GM21717 (cell line): Measurements from ENCODE around the gene MGAT4A.
A peak's percentile ranks its signal among the peaks of the same experiment; 100 is the strongest.
"Not testable (repeated sequence)": the region's sequence is repeated elsewhere in the genome, so short reads cannot be mapped to it uniquely, and the experiment has no call there.

Experiments
- ATAC-seq: cut with Tn5 transposase; IDR thresholded peaks from one replicate; pipeline ENCODE4 v1.9.1; 2021; ENCODE audit warnings: mild to moderate bottlenecking, moderate library complexity; ENCODE audit not compliant: unreplicated experiment

The MGAT4A gene

DNA sequence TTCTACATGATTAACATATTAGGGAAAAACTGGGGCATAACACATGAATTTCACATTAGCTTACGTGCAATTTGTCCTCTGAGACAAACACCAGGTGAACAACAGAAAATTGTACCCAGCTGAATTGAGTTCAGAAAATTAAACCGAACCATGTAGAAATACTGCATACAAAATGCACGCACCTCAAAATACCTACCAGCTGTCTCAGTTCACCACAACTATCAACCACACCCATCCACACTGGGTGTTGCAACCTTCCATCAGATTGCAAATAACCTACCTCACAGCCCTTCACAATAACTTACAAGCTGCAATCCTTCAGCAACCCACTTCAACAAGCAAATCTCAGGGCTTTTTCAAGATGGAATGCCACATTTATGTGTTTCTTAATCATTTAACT, 66.6 kb downstream of the MGAT4A start:
- ATAC-seq, result no peak

DNA sequence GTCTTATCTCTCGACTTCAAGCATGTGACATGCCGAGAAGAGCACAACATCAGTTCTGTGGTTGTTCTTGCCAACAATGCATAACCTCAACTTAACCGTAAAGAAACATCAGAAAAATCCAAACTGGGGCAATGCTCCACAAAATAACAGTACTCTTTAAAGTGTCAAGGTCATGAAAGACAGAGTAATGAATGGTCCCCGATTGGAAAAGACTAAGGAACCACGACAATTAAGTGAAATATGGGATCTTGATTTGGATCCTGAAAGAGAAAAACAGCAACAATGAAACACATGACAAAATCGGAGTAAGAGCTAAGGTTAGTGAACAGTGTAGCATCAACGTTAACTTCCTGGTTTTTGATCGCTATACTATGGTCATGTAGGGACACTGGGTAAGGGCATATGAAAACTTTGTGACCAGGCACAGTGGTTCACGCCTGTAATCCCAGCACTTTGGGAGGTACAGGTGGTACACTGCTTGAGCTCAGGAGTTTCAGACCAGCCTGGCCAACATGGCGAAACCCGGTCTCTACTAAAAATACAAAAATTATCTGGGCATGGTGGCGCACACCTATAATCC, 67.3 kb downstream of the MGAT4A start:
- ATAC-seq, result no peak

DNA sequence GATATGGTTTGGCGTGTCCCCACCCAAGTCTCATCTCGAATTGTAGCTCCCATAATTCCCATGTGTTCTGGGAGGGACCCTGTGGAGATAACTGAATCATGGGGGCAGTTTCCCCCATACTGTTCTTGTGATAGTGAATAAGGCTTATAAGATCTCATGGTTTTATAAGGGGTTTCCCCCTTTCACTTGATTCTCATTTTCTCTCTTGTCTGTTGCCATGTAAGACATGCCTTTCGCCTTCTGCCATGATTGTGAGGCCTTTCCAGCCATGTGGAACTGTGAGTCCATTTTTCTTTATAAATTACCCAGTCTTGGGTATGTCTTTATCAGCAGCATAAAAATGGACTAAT, 71.5 kb downstream of the MGAT4A start:
- not testable (repeated sequence) for ATAC-seq

DNA sequence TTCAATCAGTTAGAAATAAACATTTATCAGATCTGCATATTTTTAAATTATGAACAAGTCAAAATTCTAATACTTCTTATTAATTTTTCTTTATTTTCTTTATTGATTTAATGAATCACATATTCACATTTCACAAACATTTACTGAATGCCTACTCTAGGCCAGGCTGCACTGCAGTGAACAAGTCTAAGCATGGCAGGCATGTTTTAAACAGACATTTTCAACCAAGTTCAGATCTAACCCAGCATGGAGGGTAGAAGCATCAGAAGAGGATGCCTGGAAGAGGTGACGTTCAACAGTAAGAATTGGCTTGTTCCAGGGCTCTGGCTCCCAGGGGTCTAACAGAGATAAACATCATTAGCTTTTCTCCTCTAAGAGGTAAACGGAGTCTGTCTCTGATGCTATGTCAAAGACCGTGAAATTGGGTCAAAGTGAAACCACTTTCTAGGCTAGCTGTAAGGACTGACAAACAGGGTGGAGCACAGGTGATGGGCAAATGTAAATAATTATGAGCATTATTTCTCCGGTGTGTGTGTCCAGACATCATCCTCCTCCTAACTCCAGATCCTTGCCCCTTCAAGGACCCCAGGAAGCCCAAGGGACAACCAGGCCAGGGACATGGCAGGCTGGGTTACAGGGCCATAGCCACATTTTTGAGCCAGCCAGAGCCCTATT, 72.0 kb downstream of the MGAT4A start:
- no peak for ATAC-seq

DNA sequence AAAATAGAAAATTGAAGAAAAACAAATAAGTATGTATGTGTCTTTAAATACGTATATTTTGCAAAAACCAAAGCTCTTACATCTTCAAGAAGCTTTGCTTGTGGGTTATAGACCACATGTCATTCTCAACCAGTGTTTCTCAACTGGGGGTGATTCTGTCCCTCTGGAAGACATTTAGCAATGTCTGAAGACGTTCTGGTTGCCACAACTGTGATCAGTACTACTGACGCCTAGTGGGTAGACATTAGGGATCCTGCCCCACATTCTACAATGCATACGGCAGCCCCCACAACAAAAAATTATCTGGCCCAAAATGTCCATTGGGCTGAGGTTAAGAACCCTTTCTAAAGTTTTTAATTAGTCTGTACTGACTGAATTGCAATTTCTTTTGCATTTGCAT, 74.1 kb downstream of the MGAT4A start:
- ATAC-seq, result no peak

DNA sequence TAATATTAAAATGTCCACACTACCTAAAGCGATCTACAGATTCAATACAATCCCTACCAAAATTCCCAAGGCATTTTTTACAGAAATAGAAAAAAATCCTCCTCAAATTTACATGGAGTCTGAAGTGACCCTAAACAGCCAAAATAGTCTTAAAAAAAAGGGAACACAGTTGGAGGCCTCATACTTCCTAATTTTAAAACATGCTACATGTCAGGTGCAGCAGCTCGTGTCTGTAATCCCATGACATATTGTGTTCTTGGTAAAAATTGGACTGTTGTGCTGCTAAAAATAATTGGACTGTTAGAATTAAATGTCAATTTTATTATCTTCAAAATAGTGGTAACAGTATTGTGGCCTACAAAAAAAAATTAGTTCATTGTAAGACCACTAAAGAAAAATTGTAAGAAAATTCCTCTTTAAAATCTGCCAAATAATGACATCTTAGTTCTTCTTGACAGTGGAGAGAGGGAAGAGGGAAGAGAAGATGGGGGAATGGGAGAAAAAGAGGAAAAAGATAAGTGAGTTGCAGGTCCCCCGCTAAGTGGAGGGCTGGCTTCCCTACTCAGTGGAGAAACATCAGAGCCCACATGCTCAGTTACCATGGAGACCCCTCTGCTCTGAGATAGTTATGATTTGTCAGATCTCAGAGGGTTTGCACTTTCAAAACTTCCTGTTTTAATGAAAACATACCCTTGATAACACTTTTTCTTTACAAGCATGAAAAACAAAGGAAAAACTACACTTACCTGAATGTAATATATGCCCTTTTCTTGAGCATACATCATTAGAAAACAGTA, 76.0 kb downstream of the MGAT4A start:
- ATAC-seq, result no peak

DNA sequence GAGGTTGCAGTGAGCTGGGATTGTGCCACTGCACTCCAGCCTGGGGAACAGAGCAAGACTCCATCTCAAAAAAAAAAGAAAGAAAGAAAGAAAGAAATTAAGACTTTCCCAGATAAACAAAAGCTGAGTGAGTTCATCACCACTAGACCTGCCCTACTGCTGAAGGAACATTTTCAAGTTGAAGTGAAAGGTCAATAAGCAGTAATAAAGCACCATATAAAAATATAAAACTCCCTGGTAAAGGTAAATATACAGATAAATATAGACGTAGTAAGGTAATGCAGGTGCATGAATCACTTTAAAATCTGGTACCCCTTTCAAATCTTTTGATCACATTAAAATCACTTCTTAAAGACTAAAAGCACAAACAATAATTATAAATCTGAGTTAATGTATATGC, 79.9 kb downstream of the MGAT4A start:
- no peak for ATAC-seq

DNA sequence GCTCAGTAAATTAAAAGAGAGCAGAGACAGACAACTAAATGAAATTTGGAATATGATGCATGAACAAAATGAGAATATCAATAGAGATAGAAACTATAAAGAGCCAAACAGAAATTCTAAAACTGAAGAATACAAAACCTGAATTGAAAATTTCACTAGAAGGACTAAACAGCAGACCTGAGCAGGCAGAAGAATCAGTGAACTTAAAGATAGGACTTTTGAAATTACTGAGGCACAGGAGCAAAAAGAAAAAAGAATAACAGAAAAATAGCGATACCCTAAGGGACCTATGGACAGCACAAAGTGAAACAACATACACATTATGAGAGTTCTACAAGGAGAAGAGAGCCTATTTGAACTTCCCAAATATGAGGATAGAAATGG, 80.9 kb downstream of the MGAT4A start:
- no peak for ATAC-seq

DNA sequence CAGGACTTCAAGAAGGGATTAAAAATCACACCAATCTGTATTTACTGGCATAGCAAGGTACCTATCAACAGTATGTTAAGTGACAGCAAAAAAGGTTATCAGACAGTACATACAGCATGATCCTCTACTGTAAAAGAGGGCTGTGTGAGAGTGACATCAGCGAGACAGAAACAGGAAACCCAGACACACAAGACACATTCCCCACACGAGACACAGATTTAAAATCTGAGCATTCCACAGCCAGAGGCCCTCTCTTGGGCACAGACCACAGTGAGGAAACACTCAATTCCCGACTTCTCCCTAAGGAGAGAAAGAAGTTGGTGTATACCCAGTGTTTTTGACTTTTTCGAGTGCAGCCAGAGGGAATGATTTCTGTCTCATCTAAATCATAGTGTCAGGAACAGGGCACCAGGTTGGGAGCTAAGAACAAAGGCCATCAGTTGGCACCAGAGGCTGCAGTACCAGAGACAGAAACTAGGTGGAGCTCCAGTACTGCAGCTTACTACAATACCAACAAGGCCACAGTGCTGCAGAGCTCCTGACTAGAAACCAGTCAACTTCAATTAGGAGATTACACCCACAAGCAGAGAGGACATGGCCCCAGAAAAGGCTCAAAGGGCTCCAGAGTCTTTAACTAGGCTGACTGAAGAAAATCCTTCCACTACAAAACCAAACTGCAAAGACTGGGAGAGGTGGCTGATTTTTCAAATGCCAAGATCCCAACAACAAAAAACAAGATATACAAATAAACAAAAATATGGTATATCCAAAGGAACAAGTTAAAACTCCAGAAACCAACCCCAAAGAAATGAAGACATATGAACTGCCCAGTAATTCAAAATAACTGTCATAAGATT, 81.6 kb downstream of the MGAT4A start:
- no peak for ATAC-seq

DNA sequence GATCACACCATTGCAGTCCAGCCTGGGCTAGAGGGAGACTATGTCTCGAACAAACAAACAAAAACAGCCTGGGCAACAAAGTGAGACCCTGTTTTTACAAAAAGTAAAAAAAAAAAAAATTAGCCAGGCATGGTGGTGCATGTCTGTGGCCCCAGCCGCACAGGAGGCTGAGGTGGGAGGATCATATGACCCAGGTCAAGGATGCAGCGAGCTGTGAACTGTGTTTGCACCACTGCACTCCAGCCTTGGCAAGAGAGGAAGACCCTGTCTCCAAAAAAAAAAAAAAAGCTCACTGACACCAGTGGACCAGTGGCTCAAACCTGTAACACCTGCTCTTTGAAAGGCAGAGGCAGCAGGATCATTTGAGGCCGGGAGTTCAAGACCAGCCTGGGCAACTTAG, 82.5 kb downstream of the MGAT4A start:
- no peak for ATAC-seq

DNA sequence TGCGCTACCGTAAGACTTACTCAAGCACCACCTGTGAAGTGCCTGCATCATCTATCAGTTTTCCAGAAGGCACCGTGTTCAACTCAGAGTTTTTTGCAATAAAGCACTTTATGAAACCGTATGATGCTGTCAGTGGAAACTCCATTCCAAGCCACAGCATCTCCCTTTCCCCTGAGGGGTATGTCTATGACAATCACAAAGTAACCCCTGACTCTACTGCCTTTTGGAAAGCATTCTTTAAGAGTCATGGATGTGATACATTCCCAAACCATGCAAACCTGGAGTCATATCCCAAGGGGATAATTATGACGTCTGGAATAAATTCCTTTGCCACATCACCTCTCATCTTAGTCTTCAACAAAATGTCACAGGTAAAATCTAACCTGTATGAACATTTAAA, 83.3 kb downstream of the MGAT4A start:
- ATAC-seq, result no peak

DNA sequence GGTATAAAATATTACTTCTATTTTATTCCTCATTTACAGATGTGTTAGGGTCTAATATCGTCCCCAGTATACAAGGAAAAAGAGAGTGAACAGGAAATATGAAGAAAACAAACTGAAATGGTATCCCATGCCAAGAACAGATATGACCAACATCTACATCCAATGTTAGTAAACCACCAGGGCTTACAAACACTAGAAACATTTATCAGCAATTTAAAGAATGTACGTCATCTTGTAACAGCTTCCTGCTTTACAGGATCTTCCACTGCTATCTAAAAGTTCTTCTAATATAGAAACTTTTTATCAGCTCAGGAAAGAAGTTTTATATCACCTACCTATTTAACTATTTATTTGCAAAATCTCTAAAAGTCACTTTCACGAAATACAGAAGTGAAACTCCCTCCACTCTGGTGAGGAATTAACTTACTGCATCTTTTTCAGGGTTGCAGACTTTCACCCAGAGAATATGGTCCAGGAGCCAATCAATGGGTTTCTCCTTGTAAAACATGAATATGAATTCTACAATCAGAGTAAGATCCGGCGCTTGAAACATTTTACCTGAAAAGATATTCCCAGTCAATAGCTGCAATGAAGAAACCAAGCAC, 87.3 kb downstream of the MGAT4A start:
- ATAC-seq, result no peak

DNA sequence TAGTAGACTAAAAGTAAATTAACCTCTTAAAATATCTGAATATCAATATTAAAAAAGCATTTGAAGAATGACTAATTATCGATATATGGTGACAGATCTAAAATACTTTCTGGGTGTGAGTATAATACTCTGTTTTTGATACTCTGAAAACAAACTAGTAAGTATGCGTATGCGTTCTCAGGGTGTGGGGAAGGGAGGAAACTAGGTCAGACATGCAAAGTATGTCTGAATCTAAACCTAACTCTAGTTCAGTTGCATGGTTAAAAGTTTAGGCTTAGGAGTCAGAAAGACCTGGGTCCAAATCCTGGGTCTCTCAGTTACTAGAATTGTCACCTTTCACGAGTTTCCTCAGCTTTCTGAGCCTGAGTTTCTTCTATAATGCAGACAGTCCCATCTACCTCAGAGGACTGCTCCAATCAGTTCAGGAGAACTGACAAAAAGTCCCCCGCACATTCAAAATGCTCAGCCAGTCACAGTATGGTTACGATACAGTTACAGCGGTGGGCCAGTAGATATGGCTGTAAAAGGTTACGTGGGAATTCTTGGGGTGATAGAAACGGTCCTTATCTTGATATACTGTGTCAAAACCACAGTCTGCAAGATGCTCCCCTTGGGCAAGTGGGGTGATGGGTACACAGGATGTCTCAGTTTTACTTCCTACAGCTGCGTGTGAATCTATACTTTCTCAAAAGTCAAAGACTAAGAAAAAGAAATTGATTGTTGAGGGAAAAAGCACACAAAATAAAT, 93.4 kb downstream of the MGAT4A start:
- peak; percentile 74 for ATAC-seq

DNA sequence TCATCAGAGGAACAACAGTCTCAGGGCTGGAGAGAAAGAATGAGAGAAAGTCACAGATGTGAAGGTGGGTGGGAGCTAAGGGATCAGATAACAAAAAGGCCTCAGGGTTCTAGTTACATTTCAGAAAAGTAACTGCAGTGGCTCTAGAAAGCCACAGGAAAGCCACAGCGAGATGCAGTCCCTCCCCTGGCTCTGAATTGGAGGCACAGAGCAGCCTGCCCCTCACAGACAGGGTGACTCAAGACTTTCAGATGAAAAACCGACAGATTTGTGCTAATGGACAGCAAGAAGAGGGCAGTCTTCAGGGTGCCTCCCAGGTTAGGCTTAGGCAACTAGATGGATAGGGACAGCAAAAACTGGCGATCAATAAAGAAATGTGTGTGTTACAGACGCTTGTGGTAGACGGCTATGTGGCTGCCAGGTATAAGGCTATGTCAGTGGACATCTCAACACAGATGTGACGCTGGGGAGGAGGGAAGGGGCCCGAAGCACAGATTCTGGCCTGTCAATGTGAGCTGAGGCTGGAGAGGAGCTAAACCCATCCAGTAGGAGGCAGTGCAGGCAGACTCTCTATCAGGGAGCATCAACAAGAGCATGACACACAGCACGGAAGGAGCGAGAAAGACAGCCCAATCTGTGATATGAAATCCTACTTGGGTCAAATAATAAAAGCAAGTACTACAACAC, 96.4 kb downstream of the MGAT4A start:
- no peak for ATAC-seq

DNA sequence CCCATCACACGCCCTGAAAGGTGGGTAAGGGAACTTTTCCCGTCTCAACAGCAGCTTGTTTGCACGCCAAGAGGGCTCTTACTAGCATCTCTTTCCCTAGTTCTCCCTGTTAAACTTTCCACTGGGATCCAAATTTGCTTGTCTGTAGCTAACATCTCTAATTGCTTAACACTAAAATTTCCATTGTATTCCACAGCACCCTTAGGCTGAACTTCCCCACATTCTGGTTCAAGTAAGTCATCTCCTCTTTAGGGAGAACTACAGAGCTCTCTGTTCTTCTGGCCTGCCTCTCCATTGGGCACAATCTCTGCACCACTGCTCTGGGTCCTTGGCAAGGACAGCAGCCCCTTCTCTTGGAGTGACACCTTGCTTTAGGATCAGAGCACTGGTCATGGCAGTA, 98.6 kb downstream of the MGAT4A start:
- no peak for ATAC-seq

DNA sequence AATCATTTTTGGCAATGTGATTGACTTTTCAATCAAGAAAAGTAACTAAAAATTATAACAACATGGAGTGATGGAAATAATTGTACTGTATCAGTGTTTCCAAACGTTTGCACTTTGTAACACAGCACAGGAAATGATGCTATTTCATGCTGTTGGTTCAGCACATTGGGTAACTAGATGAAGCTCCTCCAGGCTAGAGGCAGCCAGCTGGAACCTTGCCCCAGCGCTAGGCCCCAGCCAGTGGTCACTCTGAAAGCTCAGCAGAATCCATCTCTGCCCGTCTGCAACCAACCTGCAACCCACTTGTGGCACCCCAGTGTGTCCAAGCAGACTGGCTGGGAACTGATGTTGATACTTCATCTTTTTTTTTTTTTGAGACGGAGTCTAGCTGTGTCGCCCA, 107.3 kb downstream of the MGAT4A start:
- ATAC-seq, result no peak

DNA sequence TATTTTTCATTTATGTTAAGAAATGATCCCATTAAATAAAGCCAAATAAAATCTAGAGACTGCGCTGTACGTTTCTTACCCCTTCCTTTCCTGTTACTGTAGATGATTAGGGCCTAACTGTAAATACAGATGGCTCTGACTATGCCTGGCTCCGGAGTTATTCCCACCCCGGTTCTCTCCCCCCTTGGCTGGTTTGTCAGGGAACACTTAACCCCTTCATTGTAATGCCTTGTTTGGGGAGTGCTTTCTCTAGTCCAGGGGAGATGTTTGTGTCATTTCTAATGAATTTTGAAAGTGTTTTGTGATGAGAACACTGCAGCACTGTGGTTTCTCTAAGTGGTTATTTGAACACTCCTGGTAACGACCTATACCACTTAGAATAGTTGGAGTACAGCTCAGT, 113.8 kb downstream of the MGAT4A start:
- no peak for ATAC-seq

DNA sequence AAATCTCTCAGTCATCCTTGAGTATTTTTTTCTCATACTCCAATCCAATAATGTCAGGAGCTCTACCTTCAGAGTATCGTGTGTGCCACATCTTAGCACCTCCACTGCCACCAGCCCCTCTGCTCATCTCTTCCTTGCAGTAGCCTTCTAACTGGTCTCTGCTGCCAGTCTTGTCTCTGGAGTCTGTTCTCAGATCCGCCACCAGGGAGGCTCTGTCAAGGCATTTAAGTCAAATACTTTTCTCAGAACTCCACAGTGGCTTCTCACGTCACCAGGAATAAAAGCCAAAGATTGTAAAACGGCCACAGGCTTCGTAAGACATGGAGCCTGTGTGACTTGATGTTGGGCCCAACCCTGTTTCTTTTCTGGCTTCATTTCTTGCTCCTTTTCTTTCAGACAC, 115.5 kb downstream of the MGAT4A start:
- ATAC-seq, result no peak

DNA sequence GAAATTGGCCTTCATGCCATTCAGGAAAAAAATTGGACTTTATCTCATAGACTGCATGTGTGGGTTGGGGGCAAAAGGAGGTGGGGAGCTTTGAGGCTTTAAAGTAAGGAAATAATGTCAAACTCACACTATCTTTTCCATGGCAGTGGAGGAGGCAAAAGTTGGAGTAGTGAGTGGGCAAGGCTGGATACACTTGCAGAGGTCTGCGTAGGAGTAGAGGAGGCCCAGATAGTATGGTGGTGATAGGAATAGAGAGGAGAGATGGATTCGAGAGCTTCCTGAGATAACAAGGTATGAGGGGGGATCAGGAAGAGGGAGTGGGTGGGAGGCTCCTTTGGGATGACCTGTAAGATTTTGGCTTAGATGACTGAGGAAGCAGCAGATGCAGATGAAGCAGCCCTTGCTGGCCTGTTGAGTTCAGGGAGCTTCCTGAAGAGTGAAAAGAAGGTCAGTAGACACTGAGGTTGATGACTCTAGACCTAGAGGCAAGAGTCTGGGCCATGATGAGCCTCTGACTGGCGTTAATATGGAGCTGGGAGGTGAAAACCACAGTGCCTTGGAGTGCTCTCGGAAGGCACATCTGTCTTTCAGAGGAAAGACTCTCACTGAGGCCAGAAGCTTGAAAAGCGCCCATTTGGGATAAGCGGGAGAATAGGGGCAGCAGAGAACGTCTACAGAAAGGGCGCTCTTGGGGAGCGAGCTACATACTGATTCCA, 116.8 kb downstream of the MGAT4A start:
- ATAC-seq, result no peak
